HG03521 (cell line): Measurements from ENCODE around the gene ALOXE3.
"Not testable (repeated sequence)": the region's sequence is repeated elsewhere in the genome, so short reads cannot be mapped to it uniquely, and the experiment has no call there.

ENCODE experiments used
- ATAC-seq: cut with Tn5 transposase; IDR thresholded peaks from one replicate; pipeline ENCODE4 v1.9.1; 2021; ENCODE audit warnings: mild to moderate bottlenecking, moderate library complexity; ENCODE audit not compliant: unreplicated experiment

Gene ALOXE3

DNA sequence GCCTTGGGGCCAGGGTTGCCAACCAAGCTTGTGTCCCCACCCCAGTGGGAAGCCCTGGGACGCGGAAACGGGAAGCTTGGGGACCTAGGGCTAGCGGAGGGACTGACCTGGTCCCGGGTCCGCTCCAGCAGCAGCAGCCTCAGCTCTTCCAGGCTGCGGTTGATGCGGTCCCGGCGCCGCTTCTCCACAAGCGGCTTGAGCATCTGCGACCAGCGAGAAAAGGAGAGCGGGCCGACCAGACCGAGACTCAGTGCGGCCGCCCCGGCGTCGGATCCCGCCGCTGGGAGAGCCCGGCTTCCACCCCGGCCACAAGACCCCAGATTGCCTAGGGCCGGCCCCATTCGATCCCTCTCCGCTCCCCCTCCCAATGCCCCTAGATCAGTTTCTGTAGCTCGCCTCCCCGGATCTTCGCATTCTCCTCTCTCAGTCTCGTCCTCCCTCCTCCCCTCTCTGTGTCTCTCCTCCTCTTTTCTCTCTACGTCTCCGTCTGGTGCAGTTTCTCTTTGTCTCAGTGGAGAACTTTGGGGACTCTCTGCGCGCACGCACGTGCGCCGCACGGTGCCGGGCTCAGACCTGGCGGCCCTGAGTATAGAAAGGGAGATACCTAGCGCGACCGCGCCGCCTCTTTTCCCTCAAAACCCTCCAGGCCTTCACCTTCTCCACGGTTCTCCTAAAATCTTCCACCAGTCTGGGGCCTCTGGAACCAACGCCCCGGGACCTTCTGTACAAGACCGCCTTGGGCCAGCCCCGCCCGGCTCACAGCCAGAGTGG, 4.8 kb upstream of the ALOXE3 start:
- ATAC-seq, result no peak

DNA sequence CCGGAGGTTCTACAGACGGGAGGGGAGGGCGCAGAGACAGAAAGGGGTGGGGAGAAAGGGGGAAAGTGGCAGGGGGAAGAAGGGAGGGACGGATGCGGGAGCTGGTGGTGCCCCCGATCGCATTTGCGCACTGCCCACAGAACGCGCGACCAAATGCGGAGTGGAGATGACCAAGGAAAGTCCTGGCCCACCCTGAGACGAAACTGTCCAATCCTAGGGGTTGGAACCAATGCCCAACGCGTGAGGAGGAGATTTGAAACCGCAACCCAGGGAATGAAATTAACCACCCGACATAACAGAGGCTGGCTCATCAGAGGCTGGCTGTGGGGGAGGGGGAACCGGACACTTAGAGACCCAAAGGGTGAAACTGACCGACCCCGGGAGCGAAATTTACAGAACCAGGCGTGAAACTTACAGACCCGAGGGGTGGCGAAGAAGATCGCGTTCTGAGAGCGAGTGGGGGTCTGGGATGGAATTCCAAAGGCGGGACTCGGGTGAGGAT, 4.2 kb upstream of the ALOXE3 start:
- no peak for ATAC-seq

DNA sequence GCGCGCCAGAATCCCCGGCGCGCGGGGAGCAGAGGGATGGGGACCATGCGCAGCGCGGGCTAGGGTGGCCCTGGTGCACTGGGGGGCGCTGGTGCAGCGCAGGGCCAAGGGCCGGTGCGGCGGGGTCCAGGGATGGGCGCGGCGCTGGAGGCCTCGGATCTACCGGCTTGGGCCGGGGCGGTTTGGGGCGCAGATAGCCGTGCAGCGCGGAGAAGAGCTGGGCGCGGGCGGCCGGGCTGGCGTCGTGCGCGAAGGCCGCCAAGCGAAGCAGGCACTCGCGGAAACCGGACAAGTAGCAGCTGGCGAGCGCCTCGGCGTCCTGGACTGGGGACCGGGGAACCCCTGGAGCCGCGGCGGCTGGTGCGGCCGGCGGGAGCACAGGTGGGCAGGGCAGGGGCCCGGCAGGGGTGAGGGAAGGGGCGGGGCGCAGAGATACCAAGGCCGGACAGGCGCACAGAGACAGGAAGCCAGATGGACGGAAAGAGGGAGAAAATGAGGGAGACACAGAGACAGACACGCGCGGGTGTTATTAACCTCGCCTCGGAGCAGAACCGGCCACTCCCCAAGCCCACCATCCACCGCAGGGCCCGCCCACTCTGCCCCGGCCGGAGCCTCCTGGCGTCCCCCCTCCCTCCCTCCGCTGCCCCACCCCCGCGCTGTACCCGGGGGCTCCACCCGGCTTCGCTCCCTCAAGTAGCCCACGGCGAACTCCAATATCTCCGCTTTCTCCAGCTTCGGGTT, 3.5 kb upstream of the ALOXE3 start:
- ATAC-seq, result no peak

DNA sequence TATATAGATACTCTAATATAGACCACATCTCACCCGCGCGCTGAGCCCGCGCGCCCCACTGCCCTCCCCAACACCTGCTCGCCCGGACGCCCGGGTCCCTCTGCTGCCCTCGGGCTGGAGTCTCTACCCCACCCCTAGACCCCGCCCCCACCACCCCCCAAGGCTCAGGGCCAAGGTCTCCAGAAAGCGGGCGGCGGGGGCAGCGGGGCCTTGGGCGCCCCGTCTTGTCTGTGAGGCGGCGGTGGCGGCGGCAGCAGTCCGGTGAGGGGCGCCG, 3.0 kb upstream of the ALOXE3 start:
- ATAC-seq, result no peak

DNA sequence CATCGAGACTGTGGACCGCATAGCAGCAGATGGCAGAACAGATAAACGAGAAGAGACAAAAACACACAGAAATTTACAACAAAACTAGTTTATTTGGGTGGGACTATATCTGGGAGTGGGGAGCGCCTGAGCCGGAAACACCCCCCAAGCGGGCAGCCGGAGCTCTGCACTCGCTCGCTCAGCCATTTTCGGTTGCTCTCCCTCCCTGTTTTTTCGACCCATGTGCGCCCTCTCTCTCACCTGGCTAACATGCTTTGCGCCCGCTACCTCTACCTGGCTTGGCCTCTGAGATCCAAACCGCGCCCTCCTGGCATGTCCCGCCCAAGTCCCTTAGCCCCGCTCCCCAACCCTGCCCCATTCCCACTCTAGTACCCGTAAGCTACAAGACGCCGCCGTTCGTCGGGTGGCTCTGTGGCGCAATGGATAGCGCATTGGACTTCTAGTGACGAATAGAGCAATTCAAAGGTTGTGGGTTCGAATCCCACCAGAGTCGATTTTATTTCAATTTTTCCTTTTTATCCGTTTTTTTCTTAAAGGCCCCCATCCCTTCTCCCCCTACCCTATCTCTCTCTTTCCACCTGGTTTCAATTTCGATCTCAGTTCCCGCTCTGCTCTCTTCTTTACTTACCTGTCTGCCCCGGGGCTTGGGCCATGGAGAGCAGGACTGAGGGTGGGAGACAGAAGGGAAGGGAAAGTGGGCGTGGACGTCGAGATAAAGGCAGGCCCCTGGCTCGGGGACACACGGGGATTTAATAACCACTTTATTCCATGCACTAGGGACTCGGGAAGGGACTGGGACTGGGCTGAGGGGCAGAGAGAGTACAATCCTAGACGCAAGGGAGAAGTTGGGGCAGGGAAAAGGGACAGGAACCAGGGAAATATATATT, 2.4 kb upstream of the ALOXE3 start:
- ATAC-seq, result no peak

DNA sequence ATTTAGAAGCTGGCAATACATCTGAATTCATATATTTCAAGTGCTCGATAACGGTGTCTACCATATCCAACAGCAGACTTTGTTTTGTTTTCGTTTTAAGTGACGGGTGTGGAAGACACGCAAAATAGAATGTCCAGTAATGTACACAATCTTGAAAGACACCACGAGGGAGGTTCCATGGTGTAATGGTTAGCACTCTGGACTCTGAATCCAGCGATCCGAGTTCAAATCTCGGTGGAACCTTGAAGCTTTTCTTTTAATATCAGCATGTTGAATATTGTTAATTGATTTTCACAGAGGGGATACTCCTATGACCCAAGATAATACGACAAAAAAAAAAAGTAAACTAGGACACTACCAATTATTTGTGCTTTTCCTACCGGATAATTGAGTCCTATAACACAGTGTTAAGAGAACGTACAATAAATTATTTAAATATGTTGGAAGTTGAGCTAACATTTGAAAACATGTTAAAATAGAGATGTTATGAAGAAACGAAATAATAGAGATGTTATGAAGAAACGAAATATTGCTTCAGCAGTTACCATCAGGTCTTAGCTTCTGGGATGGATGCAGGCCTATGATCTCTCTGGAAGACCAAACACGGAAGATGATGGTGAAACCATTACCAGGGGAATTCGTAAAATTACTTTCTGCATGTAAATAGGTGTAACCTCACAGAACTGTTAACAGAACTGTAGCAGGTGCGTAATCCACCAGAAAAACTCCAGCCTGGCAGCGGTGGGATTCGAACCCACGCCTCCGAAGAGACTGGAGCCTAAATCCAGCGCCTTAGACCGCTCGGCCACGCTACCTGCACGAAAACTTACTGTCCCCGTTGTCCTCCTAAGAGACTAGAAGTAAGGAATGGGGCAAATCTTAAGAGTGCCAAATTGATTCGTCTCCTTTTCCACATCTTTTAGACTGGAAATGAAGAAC, 1.5 kb upstream of the ALOXE3 start:
- no peak for ATAC-seq

DNA sequence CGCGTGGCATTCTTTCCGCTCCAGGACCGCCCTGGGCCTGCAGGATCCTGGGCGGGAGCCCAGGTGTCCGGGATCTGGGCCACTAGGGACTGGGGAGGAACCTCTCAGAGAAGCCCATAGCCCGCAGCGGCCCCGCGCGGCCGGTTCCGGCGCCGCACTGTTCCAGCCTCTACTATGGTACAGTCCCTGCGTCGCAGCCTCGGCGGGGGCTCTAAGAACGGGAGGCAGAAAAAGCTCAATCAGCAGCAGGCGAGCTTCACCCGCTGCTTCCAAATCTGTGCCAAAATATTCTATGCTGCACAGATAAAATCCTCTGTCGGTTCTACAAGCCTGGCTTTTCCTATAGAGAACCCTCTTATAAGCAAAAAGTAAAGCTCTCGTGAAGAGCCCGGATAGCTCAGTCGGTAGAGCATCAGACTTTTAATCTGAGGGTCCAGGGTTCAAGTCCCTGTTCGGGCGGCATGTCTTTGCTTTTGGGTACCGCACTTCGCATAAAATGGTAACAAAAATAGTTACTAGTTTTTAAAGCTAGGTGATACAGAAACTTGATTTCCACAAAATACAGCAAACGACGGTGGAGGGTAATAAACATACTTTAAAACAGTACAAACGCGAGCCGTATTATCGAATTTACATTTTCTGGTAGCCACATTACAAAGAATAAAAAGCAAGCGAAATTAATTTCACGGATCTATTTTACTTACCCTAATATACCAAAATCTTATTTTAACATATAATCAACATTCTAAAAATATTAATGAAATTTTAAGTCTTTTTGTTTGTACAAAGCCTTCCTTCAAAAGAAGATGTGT, 661 bp upstream of the ALOXE3 start:
- peak; percentile 38 for ATAC-seq

DNA sequence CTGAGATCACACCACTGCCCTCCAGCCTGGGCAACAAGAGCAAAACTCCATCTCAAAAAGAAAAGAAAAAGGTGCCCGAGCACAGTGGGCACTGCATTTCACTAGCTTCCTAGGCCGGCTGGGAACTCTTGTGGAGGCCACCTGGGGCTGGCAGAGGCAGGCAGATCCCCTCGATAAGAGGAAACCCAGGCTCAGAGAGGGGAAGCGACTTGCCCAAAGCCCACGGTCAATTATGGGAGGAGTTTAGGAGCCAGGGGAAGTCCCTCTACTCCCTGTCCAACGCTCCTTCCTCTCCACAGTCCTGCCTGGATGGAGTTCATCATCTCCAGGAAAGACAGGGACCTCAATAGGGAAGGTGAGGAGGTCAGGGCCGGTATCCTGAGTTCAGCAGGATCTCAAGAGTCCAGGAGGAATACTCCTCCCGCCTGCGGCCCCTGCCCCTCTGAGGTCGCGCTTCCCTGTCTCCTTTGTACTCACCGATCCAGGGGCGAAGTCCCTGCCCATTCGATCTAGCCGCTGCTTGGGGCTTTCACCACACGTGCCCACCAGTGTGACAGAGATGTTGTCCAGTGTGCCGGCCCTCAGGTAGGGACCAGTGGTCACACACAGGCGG, 841 bp downstream of the ALOXE3 start:
- no peak for ATAC-seq

DNA sequence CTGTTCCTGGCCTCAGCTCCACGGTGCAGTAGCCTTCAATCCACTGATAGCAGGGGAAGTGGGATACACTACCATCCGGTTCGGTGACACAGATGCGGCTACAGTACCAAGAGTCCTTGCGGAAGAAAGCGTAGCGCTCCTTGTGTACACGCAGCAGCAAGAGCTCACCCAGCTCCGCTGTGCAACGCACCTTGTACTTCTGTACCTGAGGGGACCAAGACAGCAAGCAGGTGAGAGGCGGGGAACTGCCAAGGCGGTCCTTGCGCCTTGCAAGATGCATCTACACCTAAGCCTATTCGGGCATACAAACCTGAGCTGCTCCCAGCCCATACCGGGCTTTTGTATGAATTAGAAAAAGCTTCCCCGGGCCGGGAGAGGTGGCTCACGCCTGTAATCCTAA, 1.5 kb downstream of the ALOXE3 start:
- ATAC-seq, result no peak

DNA sequence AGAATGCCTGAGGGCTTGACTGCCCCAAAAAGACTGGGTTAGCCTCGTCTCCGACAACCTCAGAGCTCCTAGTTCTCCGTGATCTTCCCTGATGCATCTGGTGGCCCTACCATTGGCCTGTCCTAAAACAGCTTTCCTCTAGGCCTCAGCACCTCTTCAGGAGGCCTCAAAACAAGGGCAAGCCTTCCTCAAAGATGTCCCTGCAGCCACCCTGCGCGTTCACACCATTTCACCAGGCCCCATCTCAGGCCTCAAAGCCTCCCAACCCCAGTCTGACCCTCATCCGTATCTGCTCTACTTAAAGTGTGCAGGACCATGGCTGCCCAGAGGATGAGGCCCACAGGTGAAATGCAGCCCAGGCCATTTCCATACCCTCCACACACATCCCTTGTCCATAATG, 7.4 kb downstream of the ALOXE3 start:
- ATAC-seq, result no peak

DNA sequence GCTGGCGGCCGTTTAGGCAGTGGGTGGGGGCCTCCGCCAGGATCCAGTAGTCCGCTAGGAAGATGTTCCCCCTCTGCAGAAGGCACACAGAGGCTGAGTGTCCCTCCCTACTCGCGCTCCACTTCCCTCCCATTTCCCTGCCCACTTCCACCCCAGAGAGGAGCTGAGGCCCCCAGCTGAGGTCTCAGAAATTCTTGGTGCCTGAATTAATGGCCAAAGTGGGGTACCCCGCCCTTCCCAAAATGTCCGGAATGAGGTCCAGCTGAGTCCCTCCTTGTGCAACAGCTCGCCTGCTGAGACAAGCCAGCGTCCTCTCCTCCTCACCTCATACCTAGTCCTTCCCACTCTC, 7.9 kb downstream of the ALOXE3 start:
- no peak for ATAC-seq

DNA sequence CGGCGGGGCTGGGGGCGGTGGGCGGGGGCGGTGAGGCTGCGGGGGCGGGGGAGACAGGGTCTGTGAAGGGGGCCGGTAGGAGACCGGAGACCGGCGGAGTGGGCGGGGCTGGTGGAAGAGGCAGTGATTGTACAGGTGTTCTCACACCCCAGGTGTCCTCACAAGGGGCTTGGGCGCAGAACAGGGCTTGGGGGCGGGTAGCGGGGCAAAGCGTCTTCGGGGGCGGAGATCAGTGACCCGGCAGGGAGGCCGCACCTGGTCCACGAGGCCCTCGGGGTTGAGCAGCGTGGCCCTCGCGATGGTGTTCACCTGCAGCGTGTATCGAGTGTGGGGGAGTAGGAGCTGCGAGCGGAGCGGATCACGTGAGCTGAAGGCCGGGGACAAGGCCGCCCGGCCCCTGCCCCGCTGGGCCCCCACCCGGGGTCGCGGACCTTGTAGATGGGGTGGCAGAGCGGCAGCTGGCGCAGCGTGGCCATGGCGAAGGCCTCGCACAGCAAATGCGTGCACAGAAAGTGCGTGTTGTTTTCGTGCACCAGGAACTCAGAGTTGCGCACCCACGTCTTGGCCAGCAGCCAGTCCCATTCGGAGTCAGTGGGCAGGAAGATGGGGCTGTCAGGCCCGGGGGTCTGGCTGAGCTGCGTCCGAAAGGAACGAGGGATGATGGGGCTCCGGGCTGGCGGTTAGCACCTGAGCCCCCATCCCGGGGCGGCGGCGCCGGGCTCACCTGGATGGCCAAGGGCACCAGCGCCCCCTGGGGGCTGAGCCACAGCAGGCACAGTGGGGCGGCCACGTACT, 8.5 kb downstream of the ALOXE3 start:
- no peak for ATAC-seq

DNA sequence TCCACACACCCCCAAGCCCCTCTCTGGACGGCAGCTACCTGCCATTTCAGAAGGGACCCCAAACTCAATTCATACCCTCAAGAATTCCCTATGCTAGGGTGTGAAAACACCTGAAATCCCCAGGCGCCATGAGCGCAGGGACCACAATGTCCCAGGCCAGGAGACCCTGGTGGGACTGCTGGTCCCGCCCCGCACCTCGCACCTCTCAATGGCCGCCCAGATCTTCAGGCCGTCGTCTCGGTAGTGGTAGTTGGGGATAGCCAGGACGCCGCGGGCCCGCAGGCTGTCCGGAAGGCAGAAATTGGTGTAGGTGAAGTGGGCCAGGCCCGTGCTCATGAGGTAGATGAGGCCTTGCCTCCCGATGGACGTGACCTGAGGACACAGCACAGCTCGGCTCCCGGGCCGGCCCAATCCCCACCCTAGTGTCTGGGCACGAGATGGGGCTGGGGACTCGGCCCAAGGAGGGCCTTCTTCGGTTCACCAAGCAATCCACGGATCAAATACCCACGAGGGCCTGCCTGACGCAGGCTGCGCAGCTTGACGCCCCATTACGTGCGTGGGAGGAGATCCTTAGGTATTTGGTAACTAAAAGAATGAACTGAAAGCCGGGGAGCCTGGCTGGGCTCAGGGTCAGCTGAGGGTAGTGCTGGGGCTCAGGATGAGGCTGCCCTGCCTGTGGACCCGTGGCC, 9.2 kb downstream of the ALOXE3 start:
- no peak for ATAC-seq

DNA sequence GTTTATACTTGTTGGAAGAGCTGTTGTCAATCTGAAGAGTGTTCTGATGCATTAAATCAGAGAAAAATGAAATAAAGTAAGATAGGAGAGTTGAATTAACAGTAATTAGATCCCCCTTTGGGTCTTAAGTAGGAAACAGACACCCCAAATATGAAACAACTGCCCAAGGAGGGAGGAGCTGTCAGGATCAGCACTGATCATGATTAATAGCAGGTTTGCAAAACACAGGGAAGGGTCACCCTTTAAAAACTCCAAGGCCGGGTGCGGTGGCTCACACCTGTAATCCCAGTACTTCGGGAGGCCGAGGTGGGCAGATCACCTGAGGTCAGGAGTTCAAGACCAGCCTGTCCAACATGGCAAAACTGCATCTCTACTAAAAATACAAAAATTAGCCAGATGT, 11.3 kb downstream of the ALOXE3 start:
- not testable (repeated sequence) for ATAC-seq

DNA sequence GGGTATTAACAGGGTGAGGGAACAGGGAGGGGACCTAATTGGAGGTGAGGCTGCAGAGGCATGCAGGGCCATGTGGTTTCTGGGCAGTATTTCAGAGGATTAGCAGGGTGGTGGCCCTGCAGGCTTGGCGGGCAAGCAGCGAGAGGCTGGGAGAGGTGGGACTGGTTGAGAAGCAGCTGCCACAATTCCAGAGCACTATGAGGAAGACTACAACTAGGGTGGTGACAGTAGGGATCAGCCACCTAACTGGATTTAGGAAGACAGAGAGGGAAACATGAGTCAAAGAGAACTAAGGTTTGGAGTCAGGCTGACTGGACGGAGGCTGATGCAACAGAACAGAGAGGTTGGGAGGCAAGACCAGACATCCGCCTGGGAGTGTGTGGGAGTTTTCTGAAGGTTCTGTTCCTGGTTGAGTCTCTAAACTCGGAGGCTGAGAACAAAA, 12.3 kb downstream of the ALOXE3 start:
- ATAC-seq, result no peak

DNA sequence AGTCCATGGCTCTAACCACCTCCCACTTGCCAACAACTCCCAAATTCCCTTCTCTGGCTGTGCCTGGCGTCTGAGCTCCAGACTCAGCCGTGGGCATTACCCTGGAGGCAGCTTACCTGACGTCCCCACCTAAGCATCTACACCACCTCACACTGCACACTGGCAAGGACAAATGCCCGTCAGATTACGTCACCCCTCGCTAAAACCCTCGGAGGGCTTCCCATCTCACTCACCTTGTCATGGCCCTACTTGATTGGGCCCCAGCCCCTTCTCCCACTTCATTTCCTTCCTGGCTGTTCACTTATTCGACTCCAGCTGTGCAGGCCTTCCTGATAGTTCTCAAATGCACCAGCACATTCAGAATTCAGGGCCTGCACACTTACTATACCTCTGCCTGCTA, 13.4 kb downstream of the ALOXE3 start:
- no peak for ATAC-seq

DNA sequence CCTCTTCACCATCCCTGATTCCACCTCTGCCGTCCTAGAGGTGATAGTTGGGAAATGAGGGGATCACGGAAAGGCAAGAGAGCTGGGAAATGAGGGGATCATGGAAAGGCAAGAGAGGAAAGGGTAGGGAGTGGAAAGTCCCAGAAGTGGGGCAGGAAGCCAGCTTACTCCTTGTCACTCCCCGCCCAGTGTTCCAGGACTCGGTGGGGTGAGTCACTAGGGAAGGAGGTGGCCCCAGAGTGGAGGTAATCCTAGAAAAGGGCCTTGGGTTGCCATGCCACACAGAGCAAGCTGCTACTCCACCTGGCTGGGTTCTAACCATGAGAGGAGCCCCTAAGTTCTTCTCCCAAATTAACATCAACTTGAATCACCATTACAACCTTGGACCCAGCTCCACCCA, 14.8 kb downstream of the ALOXE3 start:
- ATAC-seq, result no peak

DNA sequence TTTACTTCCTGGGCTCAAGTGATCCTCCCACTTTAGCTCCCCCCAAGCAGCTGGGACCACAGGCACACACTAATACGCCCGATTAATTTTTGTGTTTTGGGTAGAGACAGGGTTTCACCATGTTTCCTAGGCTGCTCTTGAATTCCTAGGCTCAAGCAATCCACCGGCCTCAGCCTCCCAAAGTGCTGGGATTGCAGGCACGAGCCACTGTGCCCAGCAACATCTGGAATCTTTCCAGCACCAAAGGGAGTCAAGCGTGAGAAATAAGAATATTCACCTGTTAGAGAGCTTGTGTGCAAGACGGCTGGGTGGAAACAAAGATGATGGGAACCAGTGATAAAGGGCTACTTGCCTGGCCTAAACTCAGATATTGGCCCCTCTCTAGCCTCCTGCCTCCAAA, 16.6 kb downstream of the ALOXE3 start:
- ATAC-seq, result no peak
